Measurements from ENCODE around the gene PLIN3.

GRCh38 chr19:4849019-4849418 lies 18.4 kb downstream of the PLIN3 start:
- TF ChIP-seq CTCF (conservative IDR thresholded peaks at IDR 0.05; ENCODE audit: low read depth, low read length): no peak
- TF ChIP-seq POLR2A (IDR thresholded peaks at IDR 0.05; ENCODE audit: low read depth, low read length): no peak
- no peak for TF ChIP-seq RAD21 (IDR thresholded peaks at IDR 0.05; ENCODE audit: low read length)
- TF ChIP-seq RCOR1 (IDR thresholded peaks at IDR 0.05; ENCODE audit: insufficient replicate concordance, low read length): no peak
- TF ChIP-seq, protein P1, sequence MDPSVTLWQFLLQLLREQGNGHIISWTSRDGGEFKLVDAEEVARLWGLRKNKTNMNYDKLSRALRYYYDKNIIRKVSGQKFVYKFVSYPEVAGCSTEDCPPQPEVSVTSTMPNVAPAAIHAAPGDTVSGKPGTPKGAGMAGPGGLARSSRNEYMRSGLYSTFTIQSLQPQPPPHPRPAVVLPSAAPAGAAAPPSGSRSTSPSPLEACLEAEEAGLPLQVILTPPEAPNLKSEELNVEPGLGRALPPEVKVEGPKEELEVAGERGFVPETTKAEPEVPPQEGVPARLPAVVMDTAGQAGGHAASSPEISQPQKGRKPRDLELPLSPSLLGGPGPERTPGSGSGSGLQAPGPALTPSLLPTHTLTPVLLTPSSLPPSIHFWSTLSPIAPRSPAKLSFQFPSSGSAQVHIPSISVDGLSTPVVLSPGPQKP (IDR thresholded peaks at IDR 0.05; ENCODE audit: borderline replicate concordance, low read depth, low read length): no peak
- TF ChIP-seq BHLHE40 (IDR thresholded peaks at IDR 0.05; ENCODE audit: low read depth, low read length): no peak
- TF ChIP-seq FOS (IDR thresholded peaks at IDR 0.05; ENCODE audit: low read depth, low read length): no peak
- no peak for TF ChIP-seq CEBPB (IDR thresholded peaks at IDR 0.05; ENCODE audit: low read depth, low read length)
- TF ChIP-seq MAZ (IDR thresholded peaks at IDR 0.05; ENCODE audit: borderline replicate concordance, low read depth, low read length): no peak
- no peak for TF ChIP-seq MAFK (IDR thresholded peaks at IDR 0.05; ENCODE audit: low read depth, low read length)
- no peak for TF ChIP-seq RFX5 (IDR thresholded peaks at IDR 0.05; ENCODE audit: low read depth, low read length)
- no peak for TF ChIP-seq MXI1 (IDR thresholded peaks at IDR 0.05; ENCODE audit: borderline replicate concordance, low read depth, low read length)
- TF ChIP-seq SMC3 (IDR thresholded peaks at IDR 0.05; ENCODE audit: low read depth, low read length): no peak
- TF ChIP-seq, protein P2, sequence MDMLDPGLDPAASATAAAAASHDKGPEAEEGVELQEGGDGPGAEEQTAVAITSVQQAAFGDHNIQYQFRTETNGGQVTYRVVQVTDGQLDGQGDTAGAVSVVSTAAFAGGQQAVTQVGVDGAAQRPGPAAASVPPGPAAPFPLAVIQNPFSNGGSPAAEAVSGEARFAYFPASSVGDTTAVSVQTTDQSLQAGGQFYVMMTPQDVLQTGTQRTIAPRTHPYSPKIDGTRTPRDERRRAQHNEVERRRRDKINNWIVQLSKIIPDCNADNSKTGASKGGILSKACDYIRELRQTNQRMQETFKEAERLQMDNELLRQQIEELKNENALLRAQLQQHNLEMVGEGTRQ (IDR thresholded peaks at IDR 0.05; ENCODE audit: low read depth, low read length): no peak

Data from IMR-90 (cell line).